GM18498 (cell line): ENCODE results near the gene UXT.

Experiments used
- ATAC-seq: cut with Tn5 transposase; IDR thresholded peaks from one replicate; pipeline ENCODE4 v1.9.1; 2021; ENCODE audit warnings: mild to moderate bottlenecking, moderate library complexity; ENCODE audit not compliant: unreplicated experiment

UXT gene

GRCh38 chrX:47649781-47650163 lies 9.2 kb downstream of the UXT start:
- no peak for ATAC-seq

- ATAC-seq, result no peak
Observed at GRCh38 chrX:47649271-47649670, 9.7 kb downstream of the UXT start.

GRCh38 chrX:47648376-47648775 lies 10.6 kb downstream of the UXT start:
- no peak for ATAC-seq

GRCh38 chrX:47646636-47647035 lies 12.3 kb downstream of the UXT start:
- ATAC-seq, result no peak

GRCh38 chrX:47645530-47645929 lies 13.4 kb downstream of the UXT start:
- no peak for ATAC-seq

GRCh38 chrX:47644557-47645091 lies 14.4 kb downstream of the UXT start:
- no peak for ATAC-seq

GRCh38 chrX:47643926-47644325 lies 15.1 kb downstream of the UXT start:
- no peak for ATAC-seq

- ATAC-seq, result no peak
Observed at GRCh38 chrX:47638816-47639215, 20.2 kb downstream of the UXT start.

- ATAC-seq, result peak; percentile 75
Observed at GRCh38 chrX:47637546-47638195, 21.3 kb downstream of the UXT start.

- no peak for ATAC-seq
Observed at GRCh38 chrX:47634871-47635575, 24.0 kb downstream of the UXT start.

- no peak for ATAC-seq
Observed at GRCh38 chrX:47633689-47634590, 25.0 kb downstream of the UXT start.

GRCh38 chrX:47632666-47633065 lies 26.3 kb downstream of the UXT start:
- no peak for ATAC-seq

GRCh38 chrX:47631676-47632075 lies 27.3 kb downstream of the UXT start:
- ATAC-seq, result no peak

- no peak for ATAC-seq
Observed at GRCh38 chrX:47629419-47630200, 29.4 kb downstream of the UXT start, which contains the start of gene CFP. CFP (minus strand) TSS chrX:47629930; CDS start chrX:47629844, 86 bp downstream.

- no peak for ATAC-seq
Observed at GRCh38 chrX:47628982-47629381, 30.0 kb downstream of the UXT start.

GRCh38 chrX:47625365-47625764 lies 33.6 kb downstream of the UXT start:
- ATAC-seq, result no peak

GRCh38 chrX:47623540-47624027 lies 35.4 kb downstream of the UXT start:
- no peak for ATAC-seq

- ATAC-seq, result no peak
Observed at GRCh38 chrX:47621851-47622250, 37.1 kb downstream of the UXT start.

GRCh38 chrX:47620303-47620685 lies 38.7 kb downstream of the UXT start:
- ATAC-seq, result no peak
